Subcutaneous abdominal adipose tissue (tissue), 5 donors: ENCODE data around the gene KLHL13.
A peak's percentile ranks its signal among the peaks of the same experiment; 100 is the strongest.
"Not testable (repeated sequence)": the region's sequence is repeated elsewhere in the genome, so short reads cannot be mapped to it uniquely, and the experiment has no call there.

Source experiments
- H3K27ac ChIP-seq: one replicate; pipeline ENCODE4 v1.7.0; 2013; ENCODE audit warnings: low read depth, mild to moderate bottlenecking, inconsistent platforms, low read length, moderate library complexity
- H3K27me3 ChIP-seq, 5 donors: one replicate each; pipeline ENCODE4 v1.7.0; 2013; ENCODE audit warnings: low read length in 5 of 5, inconsistent platforms in 1 of 5; ENCODE audit not compliant: control insufficient read depth in 5 of 5, insufficient read depth in 4 of 5
- H3K36me3 ChIP-seq, 5 donors: one replicate each; pipeline ENCODE4 v1.7.0; 2013; ENCODE audit warnings: low read length in 5 of 5; ENCODE audit not compliant: control insufficient read depth in 5 of 5, insufficient read depth in 5 of 5
- H3K4me1 ChIP-seq, 5 donors: one replicate each; pipeline ENCODE4 v1.7.0; 2013; ENCODE audit warnings: low read length in 5 of 5, mild to moderate bottlenecking in 3 of 5, moderate library complexity in 1 of 5; ENCODE audit not compliant: control insufficient read depth in 5 of 5, insufficient read depth in 5 of 5
- H3K4me3 ChIP-seq, 5 donors: one replicate each; pipeline ENCODE4 v1.7.0; 2013; ENCODE audit warnings: low read length in 5 of 5, low read depth in 1 of 5
- H3K9ac ChIP-seq, 5 donors: one replicate each; pipeline ENCODE4 v1.7.0; 2013; ENCODE audit warnings: low read length in 5 of 5, mild to moderate bottlenecking in 4 of 5, moderate library complexity in 3 of 5
- H3K9me3 ChIP-seq, 5 donors: one replicate each; pipeline ENCODE4 v1.7.0; 2013; ENCODE audit warnings: low read length in 5 of 5; ENCODE audit not compliant: control insufficient read depth in 5 of 5
- donor health status: healthy.
- donor health status: healthy.
- donor health status: healthy.
- donor health status: healthy.
- donor health status: healthy.

Gene KLHL13

GRCh38 chrX:118131336-118131735, 14.7 kb upstream of the KLHL13 start:
- Histone ChIP-seq H3K9me3 (no peaks in the 10 kb centered on the region), H3K27ac (no peak overlapping the region), H3K4me3 (no peak overlapping the region), H3K27me3 (peaks cover 0 to 3% (median 0%) of the 10 kb centered on the region in 5 donors), H3K9ac (no peak overlapping the region), H3K36me3 (no peaks in the 10 kb centered on the region), H3K4me1 (no peaks in the 10 kb centered on the region)

- Histone ChIP-seq H3K9me3 (no peaks in the 10 kb centered on the region), H3K9ac (no peak overlapping the region), H3K27ac (no peak overlapping the region), H3K4me1 (no peaks in the 10 kb centered on the region), H3K36me3 (no peaks in the 10 kb centered on the region), H3K27me3 (peaks cover 0 to 3% (median 0%) of the 10 kb centered on the region in 5 donors), H3K4me3 (no peak overlapping the region)
Measured at GRCh38 chrX:118129681-118130080, 13.1 kb upstream of the KLHL13 start.

GRCh38 chrX:118128724-118129123, 12.1 kb upstream of the KLHL13 start:
- H3K27me3 ChIP-seq = peaks cover 0 to 3% (median 0%) of the 10 kb centered on the region in 5 donors
- no peak overlapping the region for H3K9ac ChIP-seq
- H3K27ac ChIP-seq = no peak overlapping the region
- H3K4me1 ChIP-seq = no peaks in the 10 kb centered on the region
- no peaks in the 10 kb centered on the region for H3K36me3 ChIP-seq
- H3K9me3 ChIP-seq = no peaks in the 10 kb centered on the region
- no peak overlapping the region for H3K4me3 ChIP-seq

- Histone ChIP-seq H3K27ac (no peak overlapping the region), H3K9ac (no peak overlapping the region), H3K4me1 (no peaks in the 10 kb centered on the region), H3K27me3 (peaks cover 0 to 2% (median 0%) of the 10 kb centered on the region in 5 donors), H3K36me3 (no peaks in the 10 kb centered on the region), H3K4me3 (no peak overlapping the region), H3K9me3 (no peaks in the 10 kb centered on the region)
Measured at GRCh38 chrX:118126286-118126685, 9.7 kb upstream of the KLHL13 start.

- not testable (repeated sequence) for H3K4me3 ChIP-seq, H3K9me3 ChIP-seq, H3K4me1 ChIP-seq, H3K9ac ChIP-seq, H3K27me3 ChIP-seq, H3K36me3 ChIP-seq, H3K27ac ChIP-seq
Measured at GRCh38 chrX:118124243-118124642, 7.6 kb upstream of the KLHL13 start.

- H3K27me3 ChIP-seq = peaks cover 0 to 10% (median 0%) of the 10 kb centered on the region in 5 donors
- no peak overlapping the region for H3K4me3 ChIP-seq
- peaks cover 0 to 8% (median 4%) of the 10 kb centered on the region in 5 donors for H3K4me1 ChIP-seq
- no peak overlapping the region for H3K9ac ChIP-seq
- no peaks in the 10 kb centered on the region for H3K9me3 ChIP-seq
- no peaks in the 10 kb centered on the region for H3K36me3 ChIP-seq
- no peak overlapping the region for H3K27ac ChIP-seq
Measured at GRCh38 chrX:118117741-118118140, 1.1 kb upstream of the KLHL13 start.

- Histone ChIP-seq H3K27ac (no peak overlapping the region), H3K9ac (peak overlapping the region in 2 of 5 donors; percentile 21 to 74), H3K4me1 (peaks cover 0 to 8% (median 4%) of the 10 kb centered on the region in 5 donors), H3K27me3 (peaks cover 0 to 10% (median 0%) of the 10 kb centered on the region in 5 donors), H3K9me3 (no peaks in the 10 kb centered on the region), H3K36me3 (no peaks in the 10 kb centered on the region), H3K4me3 (peak overlapping the region; percentile 31 to 70 (median 68))
Measured at GRCh38 chrX:118115953-118116712, 477 bp downstream of the KLHL13 start.

GRCh38 chrX:118114971-118115370, 1.6 kb downstream of the KLHL13 start:
- Histone ChIP-seq H3K27me3 (peaks cover 0 to 10% (median 0%) of the 10 kb centered on the region in 5 donors), H3K9me3 (no peaks in the 10 kb centered on the region), H3K36me3 (no peaks in the 10 kb centered on the region), H3K27ac (no peak overlapping the region), H3K9ac (no peak overlapping the region), H3K4me3 (no peak overlapping the region), H3K4me1 (peaks cover 0 to 8% (median 4%) of the 10 kb centered on the region in 5 donors)

GRCh38 chrX:118109065-118109464, 7.5 kb downstream of the KLHL13 start:
- H3K27ac ChIP-seq = no peak overlapping the region
- H3K9me3 ChIP-seq = no peaks in the 10 kb centered on the region
- no peaks in the 10 kb centered on the region for H3K36me3 ChIP-seq
- no peak overlapping the region for H3K4me3 ChIP-seq
- no peaks in the 10 kb centered on the region for H3K4me1 ChIP-seq
- H3K27me3 ChIP-seq = no peaks in the 10 kb centered on the region
- H3K9ac ChIP-seq = no peak overlapping the region

- Histone ChIP-seq H3K4me3 (no peak overlapping the region), H3K9me3 (no peaks in the 10 kb centered on the region), H3K27ac (no peak overlapping the region), H3K4me1 (no peaks in the 10 kb centered on the region), H3K9ac (no peak overlapping the region), H3K36me3 (no peaks in the 10 kb centered on the region), H3K27me3 (no peaks in the 10 kb centered on the region)
Measured at GRCh38 chrX:118108304-118108703, 8.3 kb downstream of the KLHL13 start.
